RKO (cell line): ENCODE measurements around the gene BOLL.
"Not testable (repeated sequence)": the region's sequence is repeated elsewhere in the genome, so short reads cannot be mapped to it uniquely, and the experiment has no call there.

Experiments
- DNase-seq: peaks from one replicate; pipeline ENCODE4 v3.0.0-alpha.2; 2016; ENCODE audit warnings: low spot score

BOLL gene

DNA sequence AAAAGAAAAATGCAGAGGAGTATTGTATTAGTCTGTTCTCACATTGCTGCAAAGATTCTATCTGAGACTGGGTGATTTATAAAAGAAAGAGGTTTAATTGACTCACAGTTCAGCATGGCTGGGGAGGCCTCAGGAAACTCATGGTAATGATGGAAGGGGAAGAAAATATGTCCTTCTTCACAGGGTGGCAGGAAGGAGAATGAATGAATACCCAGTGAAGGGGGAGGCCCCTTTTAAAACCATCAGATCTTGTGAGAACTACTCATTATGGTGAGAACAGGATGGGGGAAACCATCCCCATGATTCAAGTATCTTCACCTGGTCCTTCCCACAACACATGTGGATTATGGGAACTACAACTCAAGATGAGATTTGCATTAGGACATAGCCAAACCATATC lies 10.2 kb upstream of the BOLL start:
- DNase-seq: no peak

DNA sequence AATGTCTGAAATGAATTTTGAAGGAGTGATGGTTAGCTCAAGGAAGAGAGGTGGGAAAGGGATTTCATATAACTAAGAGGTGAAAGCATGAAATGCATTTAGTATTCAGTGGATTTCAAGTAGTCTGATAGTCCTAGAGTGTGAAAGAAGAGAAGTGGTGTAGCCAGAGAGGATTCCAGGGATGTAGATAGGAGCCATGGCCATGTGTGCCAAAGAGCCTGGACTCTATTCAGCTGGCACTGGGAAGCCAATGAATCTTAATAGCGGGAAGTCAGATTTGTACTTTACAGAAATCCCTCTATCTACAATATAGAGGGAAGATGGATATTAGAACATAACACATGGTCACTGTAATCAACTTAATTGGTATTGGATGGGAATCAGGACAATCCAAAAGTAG lies 8.3 kb upstream of the BOLL start:
- DNase-seq: no peak

- no peak for DNase-seq
Observed at GRCh38 chr2:197786010-197786877, 1.1 kb upstream of the BOLL start.

DNA sequence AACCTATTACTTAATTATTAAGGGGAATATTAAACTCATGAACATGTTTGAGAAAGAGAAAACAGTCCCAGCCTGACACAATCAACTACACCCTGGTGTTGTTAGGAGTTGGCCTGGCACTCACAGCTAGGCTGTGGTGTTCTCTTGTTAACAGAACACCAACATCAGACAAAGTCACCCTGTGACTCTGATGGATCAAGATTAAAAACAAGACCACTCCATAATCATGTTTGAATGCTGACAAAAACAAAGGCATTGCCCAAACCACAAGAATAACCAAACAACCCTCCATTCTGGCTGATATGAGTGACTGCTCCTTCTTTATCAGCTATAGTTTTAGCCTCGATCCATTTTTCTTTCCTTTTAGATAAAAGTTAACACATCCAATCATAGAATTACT lies 3.0 kb downstream of the BOLL start:
- DNase-seq: no peak

- DNase-seq: no peak
Observed at GRCh38 chr2:197779261-197779660, 5.9 kb downstream of the BOLL start.

GRCh38 chr2:197777823-197778407 lies 7.2 kb downstream of the BOLL start:
- peak; percentile 60 for DNase-seq

- no peak for DNase-seq
Observed at GRCh38 chr2:197760293-197760657, 24.8 kb downstream of the BOLL start.

- DNase-seq: no peak
Observed at GRCh38 chr2:197759625-197760292, 25.4 kb downstream of the BOLL start.

- no peak for DNase-seq
Observed at GRCh38 chr2:197759013-197759412, 26.1 kb downstream of the BOLL start.

- DNase-seq: no peak
Observed at GRCh38 chr2:197740200-197740599, 44.9 kb downstream of the BOLL start.

DNA sequence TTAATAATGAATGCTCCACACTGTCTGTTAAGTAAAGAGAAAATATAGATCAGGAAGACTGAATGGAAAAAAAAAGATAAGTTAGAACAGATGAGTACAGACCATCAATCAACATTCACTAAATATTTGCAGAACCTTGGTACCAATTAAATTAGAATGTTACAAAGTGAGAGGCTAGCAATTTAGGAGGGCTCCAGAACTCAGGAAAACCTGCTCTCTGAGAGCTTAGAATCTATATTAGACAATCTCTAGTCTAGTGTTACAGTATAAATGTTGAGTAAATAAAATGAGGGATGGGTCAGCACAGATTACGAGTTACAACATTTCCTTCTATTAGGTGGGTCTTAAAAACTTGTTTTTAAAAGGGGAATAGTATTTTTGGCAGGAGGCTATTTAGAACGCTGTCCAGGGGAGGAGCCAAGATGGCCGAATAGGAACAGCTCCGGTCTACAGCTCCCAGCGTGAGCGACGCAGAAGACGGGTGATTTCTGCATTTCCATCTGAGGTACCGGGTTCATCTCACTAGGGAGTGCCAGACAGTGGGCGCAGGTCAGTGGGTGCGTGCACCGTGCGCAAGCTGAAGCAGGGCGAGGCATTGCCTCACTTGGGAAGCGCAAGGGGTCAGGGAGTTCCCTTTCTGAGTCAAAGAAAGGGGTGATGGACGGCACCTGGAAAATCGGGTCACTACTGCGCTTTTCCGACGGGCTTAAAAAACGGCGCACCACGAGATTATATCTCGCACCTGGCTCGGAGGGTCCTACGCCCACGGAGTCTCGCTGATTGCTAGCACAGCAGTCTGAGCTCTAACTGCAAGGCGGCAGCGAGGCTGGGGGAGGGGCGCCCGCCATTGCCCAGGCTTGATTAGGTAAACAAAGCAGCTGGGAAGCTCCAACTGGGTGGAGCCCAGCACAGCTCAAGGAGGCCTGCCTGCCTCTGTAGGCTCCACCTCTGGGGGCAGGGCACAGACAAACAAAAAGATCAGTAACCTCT lies 56.3 kb downstream of the BOLL start:
- not testable (repeated sequence) for DNase-seq

GRCh38 chr2:197727011-197727410 lies 58.1 kb downstream of the BOLL start:
- no peak for DNase-seq

DNA sequence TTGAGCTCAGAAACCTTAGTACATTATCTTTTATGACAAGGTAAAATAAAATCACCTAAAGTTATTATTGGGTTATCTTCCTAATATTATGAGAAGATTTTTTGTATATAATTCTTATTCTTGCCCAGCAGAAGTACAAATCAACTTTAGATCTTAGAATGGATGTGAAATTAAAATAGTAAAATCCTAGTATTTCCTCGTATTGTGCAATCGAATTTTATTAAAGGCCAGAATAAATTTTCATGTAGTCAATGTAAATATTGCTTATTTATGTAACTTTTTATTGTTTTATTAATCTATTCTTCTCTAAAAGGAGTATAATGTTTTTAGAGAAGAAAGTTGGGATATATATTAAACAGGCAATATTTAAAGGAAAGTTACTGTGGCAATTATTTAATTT lies 67.3 kb downstream of the BOLL start:
- no peak for DNase-seq

DNA sequence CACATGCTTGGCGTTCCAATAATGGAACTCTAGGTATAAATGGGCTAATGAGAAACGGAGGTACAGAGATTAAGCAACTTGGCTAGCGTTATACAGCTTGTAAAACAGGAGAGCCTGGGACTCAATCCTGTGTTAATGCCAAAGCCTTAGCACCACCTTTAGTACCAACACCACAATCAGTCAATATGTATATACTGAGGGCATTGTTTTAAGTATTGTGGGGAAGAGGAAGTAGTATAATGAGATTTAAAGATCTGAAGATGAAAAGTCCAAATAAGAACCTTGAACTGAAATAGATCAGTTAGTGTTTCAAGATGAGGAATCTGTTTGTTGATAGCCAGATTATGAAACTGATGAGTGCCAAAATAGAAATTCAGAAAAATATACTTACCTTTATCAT lies 71.8 kb downstream of the BOLL start:
- DNase-seq: no peak

DNA sequence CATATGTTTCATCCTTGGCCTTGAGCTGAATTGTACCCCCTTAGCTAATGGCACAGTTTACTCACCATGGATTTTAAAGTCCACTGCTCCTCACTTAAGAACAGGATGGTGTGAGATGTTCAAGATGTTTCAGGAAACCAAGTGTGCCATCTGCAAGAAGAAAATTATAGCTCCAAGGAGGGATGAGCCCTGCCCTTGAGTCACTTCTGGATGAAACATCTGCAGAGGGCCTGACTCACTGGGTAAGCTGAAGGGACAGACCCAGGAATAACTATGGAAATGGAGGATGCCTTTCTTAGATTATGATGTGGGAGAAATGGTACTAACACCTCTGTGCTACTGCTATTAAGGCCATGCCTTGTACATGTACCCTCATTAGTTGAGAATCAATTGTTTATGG lies 73.5 kb downstream of the BOLL start:
- DNase-seq: peak; percentile 77

- no peak for DNase-seq
Observed at GRCh38 chr2:197710424-197711042, 74.6 kb downstream of the BOLL start.

DNA sequence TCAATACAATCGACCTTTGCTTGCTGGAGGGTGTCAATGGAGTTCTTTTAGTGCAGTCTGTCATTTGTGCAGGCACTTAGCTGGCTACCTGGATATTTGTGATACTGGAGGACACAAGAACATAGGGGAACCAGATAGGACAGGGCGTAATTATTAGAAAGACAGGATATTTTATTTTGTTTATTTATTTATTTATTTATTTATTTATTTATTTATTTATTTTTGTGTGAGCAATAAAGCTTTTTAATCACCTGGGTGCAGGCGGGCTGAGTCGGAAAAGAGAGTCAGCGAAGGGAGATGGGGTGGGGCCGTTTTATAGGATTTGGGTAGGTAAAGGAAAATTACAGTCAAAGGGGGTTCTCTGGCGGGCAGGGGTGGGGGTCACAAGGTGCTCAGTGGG lies 76.0 kb downstream of the BOLL start:
- not testable (repeated sequence) for DNase-seq

GRCh38 chr2:197708331-197708730 lies 76.8 kb downstream of the BOLL start:
- peak; percentile 92 for DNase-seq

DNA sequence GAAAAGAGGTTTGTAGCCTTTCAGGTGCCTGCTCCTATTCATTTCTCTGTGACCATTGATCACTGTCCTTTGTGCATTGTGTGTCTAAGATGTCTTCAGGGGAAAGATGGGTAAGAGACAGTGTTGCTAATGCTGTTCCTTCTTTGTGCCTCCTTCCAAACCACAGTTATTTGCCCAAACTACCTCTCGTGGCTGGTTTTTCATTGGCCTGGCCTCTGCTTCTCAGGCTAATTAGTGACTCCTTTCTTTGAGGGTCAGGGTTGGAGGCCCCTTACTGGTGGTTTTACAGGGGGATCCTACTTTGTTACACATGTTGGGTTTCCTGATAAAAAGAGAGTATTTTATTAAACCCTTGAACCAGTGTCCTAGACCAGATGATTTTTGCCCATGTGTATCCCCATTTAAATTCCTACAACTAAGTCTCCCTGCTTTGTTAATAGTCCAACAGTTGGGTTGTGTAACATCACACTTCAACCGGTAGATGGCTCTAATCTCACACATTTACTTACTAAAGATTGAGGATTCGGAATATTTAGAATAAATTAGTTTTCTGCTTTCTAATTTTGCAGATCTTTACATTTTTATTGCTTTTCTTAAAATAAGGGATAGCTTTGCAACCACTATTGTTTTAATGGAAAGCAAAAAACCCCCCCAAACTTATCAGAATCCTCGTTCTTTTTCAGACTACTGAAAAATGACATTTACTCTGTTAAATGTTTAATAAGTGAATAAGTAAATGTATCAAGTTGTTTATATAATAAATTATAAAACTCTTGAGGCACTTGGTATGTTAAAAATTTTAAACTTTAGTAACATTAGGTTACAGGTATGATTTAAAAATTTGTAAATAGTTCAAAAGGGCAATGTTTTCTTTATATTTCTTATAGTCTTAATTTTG lies 77.6 kb downstream of the BOLL start:
- peak; percentile 83 for DNase-seq

- DNase-seq: peak; percentile 34
Observed at GRCh38 chr2:197706839-197707207, 78.3 kb downstream of the BOLL start.
